ENCODE measurements around the gene GFPT1.

The GFPT1 gene

DNA sequence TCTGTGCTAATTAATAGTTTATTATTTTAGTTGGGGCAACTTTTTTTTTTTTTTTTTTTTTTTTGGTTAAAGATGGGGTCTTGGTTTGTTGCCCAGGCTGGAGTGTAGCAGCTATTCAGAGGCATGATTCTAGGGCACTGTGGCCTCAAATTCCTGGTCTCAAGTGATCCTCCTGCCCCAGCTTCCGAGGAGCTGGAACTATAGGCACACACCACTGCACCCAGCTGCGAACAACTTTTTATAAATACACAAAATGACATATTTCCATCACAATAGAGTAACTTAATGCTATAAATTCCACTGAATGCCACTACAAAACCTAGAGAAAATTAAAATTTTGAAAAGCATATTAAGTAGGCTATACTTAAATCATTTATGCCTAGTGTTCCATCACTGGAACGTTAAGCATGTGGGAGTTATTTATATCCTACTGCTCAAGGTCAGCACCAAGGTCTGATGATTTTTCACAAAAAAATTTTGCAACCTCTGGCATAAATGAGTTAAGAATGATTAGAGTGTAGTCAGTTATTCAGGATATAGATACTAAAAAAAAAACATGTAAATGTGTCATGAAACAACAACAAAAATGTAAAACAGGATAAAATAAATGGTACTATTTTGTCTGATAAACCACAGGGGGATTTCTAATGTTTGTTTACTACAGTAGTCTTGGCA lies 46.8 kb downstream of the GFPT1 start:
- Histone ChIP-seq H3K36me3 (no peaks in the 10 kb centered on the region; the same call in 1 of the 2 replicates), H3K27me3 (no peaks in the 10 kb centered on the region), H3K4me3 (ENCODE audit: low read depth, low read length) (no peak overlapping the region), H3K4me1 (no peaks in the 10 kb centered on the region), H3K9me3 (no peaks in the 10 kb centered on the region)
- DNase-seq, result no peak
- TF ChIP-seq, protein P1, sequence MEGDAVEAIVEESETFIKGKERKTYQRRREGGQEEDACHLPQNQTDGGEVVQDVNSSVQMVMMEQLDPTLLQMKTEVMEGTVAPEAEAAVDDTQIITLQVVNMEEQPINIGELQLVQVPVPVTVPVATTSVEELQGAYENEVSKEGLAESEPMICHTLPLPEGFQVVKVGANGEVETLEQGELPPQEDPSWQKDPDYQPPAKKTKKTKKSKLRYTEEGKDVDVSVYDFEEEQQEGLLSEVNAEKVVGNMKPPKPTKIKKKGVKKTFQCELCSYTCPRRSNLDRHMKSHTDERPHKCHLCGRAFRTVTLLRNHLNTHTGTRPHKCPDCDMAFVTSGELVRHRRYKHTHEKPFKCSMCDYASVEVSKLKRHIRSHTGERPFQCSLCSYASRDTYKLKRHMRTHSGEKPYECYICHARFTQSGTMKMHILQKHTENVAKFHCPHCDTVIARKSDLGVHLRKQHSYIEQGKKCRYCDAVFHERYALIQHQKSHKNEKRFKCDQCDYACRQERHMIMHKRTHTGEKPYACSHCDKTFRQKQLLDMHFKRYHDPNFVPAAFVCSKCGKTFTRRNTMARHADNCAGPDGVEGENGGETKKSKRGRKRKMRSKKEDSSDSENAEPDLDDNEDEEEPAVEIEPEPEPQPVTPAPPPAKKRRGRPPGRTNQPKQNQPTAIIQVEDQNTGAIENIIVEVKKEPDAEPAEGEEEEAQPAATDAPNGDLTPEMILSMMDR (IDR thresholded peaks at IDR 0.05; ENCODE audit: low read depth, low read length), result no peak

DNA sequence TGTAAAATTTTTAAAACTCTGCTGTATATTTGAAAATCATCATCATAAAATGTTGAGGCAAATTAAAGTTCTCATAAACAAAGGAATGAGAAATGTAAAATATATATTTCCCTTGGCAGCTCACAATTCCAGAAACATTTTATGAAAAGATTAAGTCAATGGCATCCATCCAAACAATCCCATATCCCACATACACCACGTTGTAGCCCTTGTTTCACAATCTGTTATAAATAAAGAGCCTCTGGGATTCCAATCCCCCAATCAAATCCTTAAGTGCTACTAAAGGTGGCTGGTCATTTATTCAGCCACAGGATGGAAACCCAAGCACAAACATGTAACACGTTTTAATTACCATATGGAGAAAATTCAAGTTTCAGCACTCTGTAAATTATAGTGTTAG lies 51.7 kb downstream of the GFPT1 start:
- no peak overlapping the region for H3K4me3 ChIP-seq (ENCODE audit: low read depth, low read length)
- H3K4me1 ChIP-seq, result no peaks in the 10 kb centered on the region
- TF ChIP-seq, protein P1 (IDR thresholded peaks at IDR 0.05; ENCODE audit: low read depth, low read length), result no peak
- no peak for DNase-seq
- H3K36me3 ChIP-seq, result no peaks in the 10 kb centered on the region
- no peaks in the 10 kb centered on the region for H3K27me3 ChIP-seq
- H3K9me3 ChIP-seq, result no peaks in the 10 kb centered on the region

DNA sequence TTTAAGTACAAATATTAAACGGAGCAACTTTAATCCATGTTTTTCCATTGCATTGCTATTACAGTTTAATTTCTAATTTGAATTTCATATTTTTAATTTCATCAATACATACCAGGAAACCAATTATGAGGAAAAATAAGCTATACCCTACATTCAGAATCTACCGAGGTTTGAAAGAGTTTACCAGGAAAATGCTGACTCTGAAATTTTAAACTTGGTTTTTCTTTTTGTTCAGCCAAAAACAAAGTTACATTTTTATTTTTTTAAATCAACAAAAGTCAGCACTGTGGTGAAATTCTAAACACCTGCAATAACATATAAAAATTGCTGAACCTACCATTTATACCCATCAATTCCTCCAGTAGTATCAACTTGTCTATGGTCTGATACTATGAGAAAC lies 53.7 kb downstream of the GFPT1 start:
- TF ChIP-seq, protein P1 (IDR thresholded peaks at IDR 0.05; ENCODE audit: low read depth, low read length), result no peak
- no peaks in the 10 kb centered on the region for H3K4me1 ChIP-seq

DNA sequence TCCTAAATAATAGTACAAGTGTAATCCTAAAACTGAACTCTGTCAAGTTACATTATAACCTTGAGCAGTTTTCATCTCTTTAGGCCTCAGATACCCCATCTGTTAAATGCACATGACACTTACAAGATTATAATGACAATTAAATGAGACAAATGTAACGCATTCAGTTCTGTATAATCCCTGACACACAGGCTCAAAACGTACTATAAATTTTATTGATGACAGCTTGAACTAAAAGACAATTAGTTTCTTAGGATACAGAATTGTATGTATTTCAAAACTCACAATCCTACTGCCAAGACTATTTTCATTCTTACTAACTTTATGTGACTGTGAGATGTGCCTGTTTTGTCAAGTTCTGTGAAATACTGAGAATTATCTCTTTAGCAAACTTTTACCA lies 56.2 kb downstream of the GFPT1 start:
- no peaks in the 10 kb centered on the region for H3K36me3 ChIP-seq
- TF ChIP-seq, protein P1 (IDR thresholded peaks at IDR 0.05; ENCODE audit: low read depth, low read length), result no peak
- no peak overlapping the region for H3K4me3 ChIP-seq (ENCODE audit: low read depth, low read length)
- H3K4me1 ChIP-seq, result no peaks in the 10 kb centered on the region
- no peaks in the 10 kb centered on the region for H3K9me3 ChIP-seq
- no peak for DNase-seq
- no peaks in the 10 kb centered on the region for H3K27me3 ChIP-seq

More for the DNA sequence above, 53.7 kb downstream of the GFPT1 start:
- H3K27me3 ChIP-seq, result no peaks in the 10 kb centered on the region
- no peak for DNase-seq
- no peaks in the 10 kb centered on the region for H3K36me3 ChIP-seq
- H3K4me3 ChIP-seq (ENCODE audit: low read depth, low read length), result no peak overlapping the region
- H3K9me3 ChIP-seq, result no peaks in the 10 kb centered on the region

DNA sequence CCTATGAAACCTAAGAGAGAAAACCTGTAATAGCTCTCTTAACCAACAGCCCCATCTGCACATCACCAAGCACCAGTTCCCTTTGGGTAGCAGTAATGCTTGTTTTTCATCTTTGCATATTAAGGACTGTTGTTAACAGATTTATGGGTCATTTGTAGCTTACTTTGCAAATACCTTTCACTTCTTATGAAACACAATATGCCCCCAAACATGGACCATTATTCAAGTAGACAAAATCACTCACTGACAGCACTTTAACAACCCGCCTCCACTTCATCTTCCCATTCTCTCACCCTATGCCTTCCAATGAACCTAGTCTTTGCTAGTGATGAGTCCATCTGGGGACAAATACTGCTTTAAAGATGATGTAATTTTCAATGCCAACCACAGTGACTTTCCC lies 64.4 kb downstream of the GFPT1 start:
- Histone ChIP-seq H3K27me3 (no peaks in the 10 kb centered on the region), H3K36me3 (no peaks in the 10 kb centered on the region), H3K9me3 (no peaks in the 10 kb centered on the region), H3K4me3 (ENCODE audit: low read depth, low read length) (no peak overlapping the region), H3K4me1 (no peaks in the 10 kb centered on the region)
- DNase-seq, result no peak
- TF ChIP-seq, protein P1 (IDR thresholded peaks at IDR 0.05; ENCODE audit: low read depth, low read length), result no peak

DNA sequence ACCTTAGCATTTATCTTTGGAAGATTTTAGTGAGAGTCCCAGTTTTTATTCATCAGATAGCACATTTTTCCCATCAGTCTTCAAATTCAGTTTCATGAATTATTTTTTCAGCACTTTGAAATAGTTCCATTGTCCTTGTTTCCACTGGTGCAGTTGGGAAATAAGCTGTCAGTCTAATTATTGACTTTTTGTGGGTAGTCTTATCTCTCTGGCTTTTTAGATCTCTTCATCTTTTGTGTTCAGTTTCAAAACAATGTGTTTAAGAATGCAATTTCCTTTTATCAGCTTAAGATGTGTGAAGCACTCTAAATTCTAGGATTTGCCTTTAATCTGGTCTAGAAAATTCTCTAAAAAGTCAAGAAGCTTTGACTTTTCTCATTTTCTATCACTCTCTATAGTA lies 70.5 kb downstream of the GFPT1 start:
- DNase-seq, result no peak
- Histone ChIP-seq H3K4me1 (no peaks in the 10 kb centered on the region), H3K27me3 (no peaks in the 10 kb centered on the region), H3K36me3 (no peaks in the 10 kb centered on the region), H3K9me3 (no peaks in the 10 kb centered on the region), H3K4me3 (ENCODE audit: low read depth, low read length) (no peak overlapping the region)
- TF ChIP-seq, protein P1 (IDR thresholded peaks at IDR 0.05; ENCODE audit: low read depth, low read length), result no peak

Measured in BE2C (cell line).